DMS53 treated with DMSO at 0.1 percent for 48 hours (cell line): ENCODE measurements around the gene ANKUB1.

Source experiments
- DNase-seq: peaks from one replicate; lab custom pipeline; 2025; ENCODE audit not compliant: unreplicated experiment; lab: John Stamatoyannopoulos, UW

The ANKUB1 gene

DNA sequence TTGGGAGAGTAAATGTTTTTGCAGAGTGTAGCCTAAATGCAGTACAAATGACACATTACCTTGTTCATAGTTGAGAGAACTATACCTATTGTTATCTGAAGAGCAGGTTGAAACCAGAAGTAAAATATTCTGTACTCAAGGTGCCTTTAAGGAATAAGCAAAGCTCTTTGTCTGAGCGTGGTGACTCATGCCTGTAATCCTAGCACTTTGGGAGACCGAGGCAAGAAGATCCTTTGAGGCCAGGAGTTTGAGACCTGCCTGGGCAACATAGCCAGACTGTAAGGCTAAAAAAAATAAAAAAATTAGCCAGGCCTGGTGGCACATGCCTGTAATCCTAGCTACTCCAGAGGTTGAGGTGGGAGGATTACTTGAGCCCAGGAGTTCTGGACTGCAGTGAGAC lies 18.5 kb upstream of the ANKUB1 start:
- no peak for DNase-seq

DNA sequence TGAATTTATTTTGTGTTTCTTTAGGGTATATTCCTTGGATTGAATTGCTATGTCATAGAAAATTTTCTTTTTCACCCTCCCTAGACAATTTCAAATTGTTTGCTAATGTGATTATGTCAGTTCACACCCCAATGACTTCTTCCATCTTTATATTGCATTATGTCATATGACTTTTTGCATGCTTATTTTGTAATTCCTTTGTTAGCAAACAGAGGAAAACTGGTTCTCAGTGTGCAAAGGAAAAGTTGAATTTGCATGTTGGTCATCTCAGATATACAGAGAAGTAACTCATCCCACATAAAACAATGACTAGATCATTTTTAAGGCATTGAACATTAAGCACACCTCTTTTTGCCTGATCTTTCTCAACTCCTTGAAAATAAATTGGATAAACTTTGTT lies 17.3 kb upstream of the ANKUB1 start:
- peak; percentile 1 for DNase-seq

DNA sequence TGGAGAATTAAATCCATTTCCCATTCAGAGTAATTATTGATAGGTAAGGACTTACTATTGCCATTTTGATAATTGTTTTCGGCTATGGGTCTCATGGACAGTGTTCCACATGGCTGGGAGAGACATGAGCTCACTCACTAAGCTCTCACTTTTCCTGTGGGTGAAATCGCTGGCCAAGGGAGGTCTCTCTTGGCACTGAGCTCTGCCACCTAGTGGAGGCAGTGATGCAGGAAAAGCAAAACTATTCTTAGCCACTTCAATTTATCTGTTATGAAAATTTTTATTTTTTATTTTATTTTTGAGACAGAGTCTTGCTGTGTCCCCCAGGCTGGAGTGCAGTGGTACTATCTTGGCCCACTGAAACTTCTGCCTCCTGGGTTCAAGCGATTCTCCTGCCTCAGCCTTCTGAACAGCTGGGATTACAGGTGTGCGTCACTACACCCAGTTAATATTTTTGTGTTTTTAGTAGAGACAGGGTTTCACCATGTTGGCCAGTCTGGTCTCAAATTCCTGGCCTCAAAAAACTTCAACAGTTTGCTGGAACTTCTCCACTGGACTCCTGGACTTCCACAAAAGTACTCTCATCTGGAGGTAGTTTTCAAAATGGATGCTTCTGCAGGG lies 16.0 kb upstream of the ANKUB1 start:
- peak; percentile 49 for DNase-seq

- DNase-seq = no peak
These were observed 13.9 kb upstream of the ANKUB1 start for GRCh38 chr3:149806171-149806778.

DNA sequence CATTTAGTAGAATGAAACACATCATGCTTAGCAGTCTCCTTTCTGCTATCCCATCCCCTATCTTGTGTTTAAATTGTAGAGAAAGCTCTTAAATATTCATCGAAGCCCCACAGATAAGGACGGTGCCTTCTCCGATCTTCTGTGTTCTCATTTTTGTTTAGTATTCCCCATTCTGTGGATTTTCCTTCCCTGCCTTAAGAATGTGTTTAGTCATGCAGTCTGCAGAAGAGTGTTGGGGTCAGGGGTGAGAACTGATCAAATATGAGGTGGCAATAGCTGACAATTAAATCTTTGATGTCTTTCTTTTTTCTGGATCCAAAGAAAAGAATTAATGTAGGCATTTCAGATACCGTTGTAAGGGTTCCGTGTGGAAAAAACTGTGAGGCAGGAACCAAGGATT lies 9.3 kb upstream of the ANKUB1 start:
- no peak for DNase-seq

DNA sequence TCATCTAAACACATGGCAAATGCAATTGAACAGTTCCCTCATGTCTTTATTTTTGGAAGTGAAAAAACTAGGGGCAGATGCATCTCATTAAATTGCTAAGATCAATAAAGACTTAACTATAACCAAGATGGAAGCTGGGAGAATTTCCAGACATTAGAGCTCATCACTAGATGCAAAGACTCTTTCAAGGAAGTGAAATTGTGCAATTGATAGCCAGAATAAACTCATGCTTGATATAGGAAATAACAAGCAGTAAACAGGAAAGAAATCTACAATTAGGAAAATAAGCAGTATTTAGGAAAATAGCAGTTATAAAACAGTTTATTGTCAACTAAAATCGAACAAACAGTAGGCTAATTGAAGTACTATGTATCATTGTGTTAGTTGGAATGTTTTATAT lies 8.8 kb upstream of the ANKUB1 start:
- no peak for DNase-seq

GRCh38 chr3:149800693-149801092 lies 8.3 kb upstream of the ANKUB1 start:
- DNase-seq = no peak

GRCh38 chr3:149796026-149796425 lies 3.7 kb upstream of the ANKUB1 start:
- no peak for DNase-seq

- no peak for DNase-seq
These were observed 1.7 kb downstream of the ANKUB1 start for GRCh38 chr3:149790698-149791097.

DNA sequence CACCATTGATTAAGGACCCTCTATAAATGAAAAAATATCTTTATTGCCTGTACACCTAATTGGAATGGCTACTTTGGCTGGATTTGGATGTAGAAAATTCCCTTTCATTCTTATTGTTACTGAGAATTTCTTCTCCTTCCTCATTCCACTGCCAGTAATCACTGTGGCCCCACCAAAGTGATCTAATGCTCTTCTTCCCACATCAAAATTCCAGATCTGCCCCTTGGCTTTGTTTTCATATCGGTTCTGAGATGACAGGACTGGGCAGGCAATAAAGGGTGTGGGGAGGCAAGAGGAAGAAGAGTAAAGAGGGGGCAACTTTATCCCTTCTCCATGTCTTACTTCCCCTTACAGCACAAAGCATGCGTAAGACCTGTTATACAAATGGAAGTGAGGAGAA lies 2.1 kb downstream of the ANKUB1 start:
- DNase-seq = no peak

DNA sequence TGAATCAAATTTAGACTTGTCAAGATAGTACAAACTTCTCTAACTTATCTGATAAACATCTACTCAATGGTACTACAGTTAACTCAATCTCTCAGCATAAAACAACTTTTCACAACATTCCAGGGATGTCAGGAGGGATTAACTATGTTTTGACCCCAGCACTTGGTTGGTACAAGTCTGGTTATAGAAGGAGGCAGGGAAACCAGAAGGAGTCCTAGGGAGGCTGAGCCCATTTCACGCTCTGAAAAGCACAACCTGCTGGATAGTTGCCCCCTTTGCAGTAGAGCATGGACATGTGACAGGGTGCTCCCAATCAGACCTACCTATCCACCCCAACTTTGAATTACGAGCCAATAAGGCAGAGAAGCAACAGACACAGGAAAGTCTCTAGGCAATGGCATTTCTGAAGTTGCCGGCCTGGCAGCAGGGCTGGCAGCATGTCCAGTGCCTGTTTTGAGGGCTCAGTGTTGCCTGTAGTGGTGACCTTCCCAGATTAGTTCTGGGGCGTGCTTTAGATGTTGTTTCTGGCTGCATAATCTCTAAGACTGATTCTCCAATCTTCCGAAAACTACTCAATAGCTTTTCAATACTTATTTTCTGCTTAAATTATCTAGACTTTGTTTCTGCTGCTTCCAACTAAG lies 8.2 kb downstream of the ANKUB1 start:
- DNase-seq = no peak

DNA sequence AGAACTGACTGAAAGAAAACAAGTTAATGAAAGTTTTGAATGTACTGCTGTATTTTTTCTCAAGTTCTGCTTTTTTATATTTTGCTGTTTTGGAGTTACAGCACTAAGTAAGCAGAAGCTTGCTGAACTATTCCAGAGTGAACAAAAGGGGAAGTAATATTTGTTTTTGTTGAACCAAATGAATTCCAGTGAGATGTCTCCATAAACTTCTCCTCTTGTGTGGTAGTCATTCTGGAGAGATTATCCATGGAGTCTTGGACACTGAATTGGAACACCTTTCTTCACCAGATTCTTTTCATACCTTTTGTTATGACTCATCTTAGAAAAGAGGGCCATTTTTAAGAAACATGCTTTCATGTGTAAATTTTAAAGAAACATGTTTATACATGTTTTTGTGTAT lies 8.8 kb downstream of the ANKUB1 start:
- no peak for DNase-seq

- no peak for DNase-seq
These were observed 10.6 kb downstream of the ANKUB1 start for GRCh38 chr3:149781741-149782140.

GRCh38 chr3:149781211-149781610 lies 11.1 kb downstream of the ANKUB1 start:
- no peak for DNase-seq

GRCh38 chr3:149777414-149778214 lies 14.7 kb downstream of the ANKUB1 start:
- DNase-seq = no peak

DNA sequence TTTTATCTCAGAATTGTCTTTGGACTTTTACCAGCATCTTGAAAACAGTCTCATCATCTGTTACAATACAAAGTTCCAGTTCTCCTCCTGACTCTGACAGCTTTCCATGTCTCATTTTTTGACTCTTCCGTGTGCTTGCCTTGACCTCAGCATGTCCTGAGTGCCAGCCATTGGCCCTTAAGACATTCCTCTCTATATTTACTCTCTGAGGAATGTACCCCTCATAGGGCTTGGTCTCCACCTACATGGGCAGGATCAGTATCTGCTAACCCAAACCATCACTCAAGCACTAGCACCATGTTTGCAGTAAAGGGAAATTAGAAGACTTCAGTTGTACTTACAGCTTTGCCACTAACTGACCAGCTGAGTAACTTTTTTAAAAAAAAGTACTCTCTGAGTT lies 16.2 kb downstream of the ANKUB1 start:
- no peak for DNase-seq

GRCh38 chr3:149772861-149773260 lies 19.5 kb downstream of the ANKUB1 start:
- DNase-seq = no peak

GRCh38 chr3:149771652-149772271 lies 20.6 kb downstream of the ANKUB1 start:
- DNase-seq = no peak

- no peak for DNase-seq
These were observed 22.1 kb downstream of the ANKUB1 start for GRCh38 chr3:149770246-149770645.

DNA sequence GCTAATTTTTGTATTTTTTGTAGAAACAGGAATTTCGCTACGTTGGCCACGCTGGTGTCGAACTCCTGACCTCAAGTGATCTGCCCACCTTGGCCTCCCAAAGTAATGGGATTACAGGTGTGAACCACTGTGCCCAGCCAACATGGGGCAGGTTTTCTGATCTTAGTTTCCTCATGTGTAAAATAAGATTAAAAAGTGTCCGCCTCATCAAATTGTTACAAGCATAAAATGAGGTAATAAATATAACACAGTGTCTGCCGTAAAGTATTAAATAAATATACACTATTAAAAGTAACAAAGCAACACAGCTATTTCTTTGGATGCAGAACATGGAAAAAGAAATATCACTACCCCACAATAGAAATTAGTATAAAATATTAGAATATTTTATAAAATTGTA lies 23.6 kb downstream of the ANKUB1 start:
- no peak for DNase-seq

GRCh38 chr3:149767720-149768119 lies 24.6 kb downstream of the ANKUB1 start:
- DNase-seq = no peak
